GM12878 (cell line): Measurements from ENCODE around the gene EFNA2. TPM values are rescaled to one million over a fixed set of nuclear protein-coding genes. Genes with fewer than 3 reads are reported as not detected.

Experiments used
- JUND ChIP-seq: IDR thresholded peaks from 2 replicates; pipeline ENCODE4 v1.6.1; 2012; ENCODE audit warnings: low read depth, mild to moderate bottlenecking, low read length, improper control_type of control experiment, moderate library complexity
- KLF5 ChIP-seq: fragments of 450-650 bp; IDR thresholded peaks from 2 replicates; pipeline ENCODE4 v1.6.1; 2014; ENCODE audit warnings: mild to moderate bottlenecking; ENCODE audit not compliant: partially characterized antibody
- NFYA ChIP-seq: IDR thresholded peaks from 2 replicates; pipeline ENCODE4 v1.6.1; 2011; ENCODE audit warnings: low read depth, mild to moderate bottlenecking, low read length, improper control_type of control experiment, borderline replicate concordance
- NKRF ChIP-seq: fragments of 450-650 bp; conservative IDR thresholded peaks from 2 replicates; pipeline ENCODE4 v1.6.1; 2017; ENCODE audit warnings: mild to moderate bottlenecking, moderate library complexity
- SRF ChIP-seq, 2 experiments: IDR thresholded peaks; 2 replicates each; pipeline ENCODE4 v1.6.1; 2011; ENCODE audit warnings: low read depth in 2 of 2, low read length in 2 of 2, mild to moderate bottlenecking in 1 of 2, moderate library complexity in 1 of 2
- TARDBP ChIP-seq: IDR thresholded peaks from 2 replicates; pipeline ENCODE4 v1.6.1; 2016; ENCODE audit warnings: borderline replicate concordance
- USF1 ChIP-seq: IDR thresholded peaks from 2 replicates; pipeline ENCODE4 v1.6.1; 2011; ENCODE audit warnings: borderline replicate concordance, low read depth, mild to moderate bottlenecking, moderate library complexity, mixed read lengths, low read length; ENCODE audit not compliant: insufficient read depth; ENCODE audit errors: extremely low read length
- USF2 ChIP-seq: IDR thresholded peaks from 2 replicates; pipeline ENCODE4 v1.6.1; 2011; ENCODE audit warnings: low read depth, low read length, improper control_type of control experiment, borderline replicate concordance
- polyA plus RNA-seq, 11 experiments: library from polyadenylated mRNA; depleted of rRNA in 4 of 11; unstranded in 6 of 11; stranded (reverse) in 5 of 11; fragments of >200 nt; fragmentation: Nextera tagmentation in 4 of 11; fragmentation: Illumina TruSeq in 1 of 11; extraction: Ambion mirVana in 4 of 11; extraction: Trizol in 1 of 11; gene quantifications; 1 replicate in 1 of 11; 2 replicates in 10 of 11; pipeline versions ENCODE4 v1.2.1 to v1.2.3, GENCODE V29; 2011 to 2016; ENCODE audit warnings: inconsistent platforms in 2 of 11, missing spikeins in 2 of 11, low read depth in 1 of 11
- total RNA-seq, 4 experiments: library from RNA; depleted of rRNA in 3 of 4; stranded (reverse); fragments of >200 nt in 3 of 4; fragmentation: Illumina TruSeq in 1 of 4; extraction: Trizol in 1 of 4; gene quantifications; 2 replicates each; pipeline versions ENCODE4 v1.2.1 to v1.2.3, GENCODE V29; 2013 to 2021
- TF ChIP-seq, protein P1 (sequence below), 3 experiments: IDR thresholded peaks in 2 of 3; conservative IDR thresholded peaks in 1 of 3; 2 replicates each; pipeline ENCODE4 v1.5.1; 2011; ENCODE audit warnings: low read depth in 3 of 3, low read length in 3 of 3, mild to moderate bottlenecking in 3 of 3, control low read depth in 2 of 3, moderate library complexity in 2 of 3, inconsistent platforms in 1 of 3, mixed read lengths in 1 of 3; ENCODE audit not compliant: control insufficient read depth in 2 of 3, insufficient read depth in 1 of 3; ENCODE audit errors: extremely low read depth in 1 of 3
- TF ChIP-seq, protein P2 (sequence below): IDR thresholded peaks from 2 replicates; pipeline ENCODE4 v1.6.1; 2012; ENCODE audit warnings: mild to moderate bottlenecking, low read depth, low read length

EFNA2 gene
- total and polyA plus RNA-seq, 10 of the 15 experiments (the other 5 are each of a cell fraction or from before 2014, with no cell fraction given), result not detected

DNA sequence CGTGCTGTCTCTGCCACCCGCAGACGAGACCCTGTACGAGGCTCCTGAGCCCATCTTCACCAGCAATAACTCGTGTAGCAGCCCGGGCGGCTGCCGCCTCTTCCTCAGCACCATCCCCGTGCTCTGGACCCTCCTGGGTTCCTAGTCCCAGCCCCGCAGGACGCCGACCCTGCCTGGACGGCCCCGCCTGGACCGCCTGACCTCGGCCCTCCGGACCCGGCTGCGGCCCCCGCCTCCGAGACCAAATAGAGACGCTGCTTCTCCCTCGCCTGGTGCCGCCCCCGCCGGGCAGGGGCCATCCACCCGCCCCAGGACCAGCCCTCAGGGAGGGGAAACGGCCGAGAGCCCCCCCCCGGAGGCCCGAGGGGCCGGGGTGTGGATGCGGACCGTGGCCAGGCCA lies 14.1 kb downstream of the EFNA2 start (continued):
- TF ChIP-seq, protein P1, sequence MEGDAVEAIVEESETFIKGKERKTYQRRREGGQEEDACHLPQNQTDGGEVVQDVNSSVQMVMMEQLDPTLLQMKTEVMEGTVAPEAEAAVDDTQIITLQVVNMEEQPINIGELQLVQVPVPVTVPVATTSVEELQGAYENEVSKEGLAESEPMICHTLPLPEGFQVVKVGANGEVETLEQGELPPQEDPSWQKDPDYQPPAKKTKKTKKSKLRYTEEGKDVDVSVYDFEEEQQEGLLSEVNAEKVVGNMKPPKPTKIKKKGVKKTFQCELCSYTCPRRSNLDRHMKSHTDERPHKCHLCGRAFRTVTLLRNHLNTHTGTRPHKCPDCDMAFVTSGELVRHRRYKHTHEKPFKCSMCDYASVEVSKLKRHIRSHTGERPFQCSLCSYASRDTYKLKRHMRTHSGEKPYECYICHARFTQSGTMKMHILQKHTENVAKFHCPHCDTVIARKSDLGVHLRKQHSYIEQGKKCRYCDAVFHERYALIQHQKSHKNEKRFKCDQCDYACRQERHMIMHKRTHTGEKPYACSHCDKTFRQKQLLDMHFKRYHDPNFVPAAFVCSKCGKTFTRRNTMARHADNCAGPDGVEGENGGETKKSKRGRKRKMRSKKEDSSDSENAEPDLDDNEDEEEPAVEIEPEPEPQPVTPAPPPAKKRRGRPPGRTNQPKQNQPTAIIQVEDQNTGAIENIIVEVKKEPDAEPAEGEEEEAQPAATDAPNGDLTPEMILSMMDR (IDR thresholded peaks at IDR 0.05 in 2 of 3, conservative IDR thresholded peaks at IDR 0.05 in 1 of 3; ENCODE audit: control insufficient read depth in 2 of 3, extremely low read depth in 1 of 3, insufficient read depth in 1 of 3, low read depth in 3 of 3, low read length in 3 of 3), result no peak
- TF ChIP-seq NFYA (no peak), USF2 (no peak), JUND (no peak), SRF (IDR thresholded peaks at IDR 0.05; ENCODE audit: low read depth in 2 of 2, low read length in 2 of 2) (no peak), USF1 (no peak), NKRF (no peak), TARDBP (no peak), KLF5 (no peak)
- TF ChIP-seq, protein P2, sequence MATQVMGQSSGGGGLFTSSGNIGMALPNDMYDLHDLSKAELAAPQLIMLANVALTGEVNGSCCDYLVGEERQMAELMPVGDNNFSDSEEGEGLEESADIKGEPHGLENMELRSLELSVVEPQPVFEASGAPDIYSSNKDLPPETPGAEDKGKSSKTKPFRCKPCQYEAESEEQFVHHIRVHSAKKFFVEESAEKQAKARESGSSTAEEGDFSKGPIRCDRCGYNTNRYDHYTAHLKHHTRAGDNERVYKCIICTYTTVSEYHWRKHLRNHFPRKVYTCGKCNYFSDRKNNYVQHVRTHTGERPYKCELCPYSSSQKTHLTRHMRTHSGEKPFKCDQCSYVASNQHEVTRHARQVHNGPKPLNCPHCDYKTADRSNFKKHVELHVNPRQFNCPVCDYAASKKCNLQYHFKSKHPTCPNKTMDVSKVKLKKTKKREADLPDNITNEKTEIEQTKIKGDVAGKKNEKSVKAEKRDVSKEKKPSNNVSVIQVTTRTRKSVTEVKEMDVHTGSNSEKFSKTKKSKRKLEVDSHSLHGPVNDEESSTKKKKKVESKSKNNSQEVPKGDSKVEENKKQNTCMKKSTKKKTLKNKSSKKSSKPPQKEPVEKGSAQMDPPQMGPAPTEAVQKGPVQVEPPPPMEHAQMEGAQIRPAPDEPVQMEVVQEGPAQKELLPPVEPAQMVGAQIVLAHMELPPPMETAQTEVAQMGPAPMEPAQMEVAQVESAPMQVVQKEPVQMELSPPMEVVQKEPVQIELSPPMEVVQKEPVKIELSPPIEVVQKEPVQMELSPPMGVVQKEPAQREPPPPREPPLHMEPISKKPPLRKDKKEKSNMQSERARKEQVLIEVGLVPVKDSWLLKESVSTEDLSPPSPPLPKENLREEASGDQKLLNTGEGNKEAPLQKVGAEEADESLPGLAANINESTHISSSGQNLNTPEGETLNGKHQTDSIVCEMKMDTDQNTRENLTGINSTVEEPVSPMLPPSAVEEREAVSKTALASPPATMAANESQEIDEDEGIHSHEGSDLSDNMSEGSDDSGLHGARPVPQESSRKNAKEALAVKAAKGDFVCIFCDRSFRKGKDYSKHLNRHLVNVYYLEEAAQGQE, result no peak
